Measurements from ENCODE around the gene AKAIN1.

GRCh38 chr18:5155218-5155906 lies 41.7 kb downstream of the AKAIN1 start:
- TF ChIP-seq CTCF (IDR thresholded peaks at IDR 0.05; ENCODE audit: low read length), result no peak
- no peak for TF ChIP-seq EZH2phosphoT487 (IDR thresholded peaks at IDR 0.05; ENCODE audit: low read length)
- no peak for TF ChIP-seq EZH2 (optimal IDR thresholded peaks at IDR 0.05; ENCODE audit: low read depth, low read length)
